Measurements from ENCODE around the gene MAML2. TPM values are rescaled to one million over a fixed set of nuclear protein-coding genes. Genes with fewer than 3 reads are reported as not detected.

MAML2 gene
- total and polyA plus RNA-seq, 2 experiments from 2014 or later, result 4.7 to 15.3 TPM

DNA sequence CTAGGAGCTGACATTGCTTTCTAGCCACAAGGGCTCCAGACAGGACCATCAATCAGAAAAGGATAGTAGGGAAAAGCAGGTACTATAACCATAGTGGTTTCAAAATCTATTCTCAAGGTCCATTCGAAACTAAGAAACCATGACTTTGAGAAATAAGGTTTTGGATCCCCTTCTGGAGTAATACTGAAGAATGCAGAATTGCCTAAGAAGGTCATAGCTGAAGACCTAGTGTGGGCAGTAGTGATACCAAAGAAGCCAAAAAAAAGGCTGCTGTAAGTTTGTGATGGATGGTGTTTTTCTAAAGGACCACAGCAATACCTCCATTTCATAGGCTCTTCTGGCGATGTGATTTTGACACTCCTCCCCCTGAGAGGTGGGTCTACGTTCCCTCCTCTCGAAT lies 163.1 kb downstream of the MAML2 start:
- H3K4me1 ChIP-seq (ENCODE audit: insufficient read depth), result no peaks in the 10 kb centered on the region
- peaks cover 22% of the 10 kb centered on the region for H3K79me2 ChIP-seq
- no peak overlapping the region for H3K4me2 ChIP-seq
- H3K9me3 ChIP-seq (ENCODE audit: low read depth), result no peaks in the 10 kb centered on the region
- H3K27me3 ChIP-seq, result no peaks in the 10 kb centered on the region
- no peaks in the 10 kb centered on the region for H3K9me2 ChIP-seq (replicated peaks; ENCODE audit: insufficient read depth)
- H4K20me1 ChIP-seq (ENCODE audit: insufficient read depth, poor library complexity, severe bottlenecking), result no peaks in the 10 kb centered on the region
- no peak overlapping the region for H2AFZ ChIP-seq
- DNase-seq (ENCODE audit: low spot score), result no peak
- no peak overlapping the region for H3K4me3 ChIP-seq
- TF ChIP-seq, protein P1, sequence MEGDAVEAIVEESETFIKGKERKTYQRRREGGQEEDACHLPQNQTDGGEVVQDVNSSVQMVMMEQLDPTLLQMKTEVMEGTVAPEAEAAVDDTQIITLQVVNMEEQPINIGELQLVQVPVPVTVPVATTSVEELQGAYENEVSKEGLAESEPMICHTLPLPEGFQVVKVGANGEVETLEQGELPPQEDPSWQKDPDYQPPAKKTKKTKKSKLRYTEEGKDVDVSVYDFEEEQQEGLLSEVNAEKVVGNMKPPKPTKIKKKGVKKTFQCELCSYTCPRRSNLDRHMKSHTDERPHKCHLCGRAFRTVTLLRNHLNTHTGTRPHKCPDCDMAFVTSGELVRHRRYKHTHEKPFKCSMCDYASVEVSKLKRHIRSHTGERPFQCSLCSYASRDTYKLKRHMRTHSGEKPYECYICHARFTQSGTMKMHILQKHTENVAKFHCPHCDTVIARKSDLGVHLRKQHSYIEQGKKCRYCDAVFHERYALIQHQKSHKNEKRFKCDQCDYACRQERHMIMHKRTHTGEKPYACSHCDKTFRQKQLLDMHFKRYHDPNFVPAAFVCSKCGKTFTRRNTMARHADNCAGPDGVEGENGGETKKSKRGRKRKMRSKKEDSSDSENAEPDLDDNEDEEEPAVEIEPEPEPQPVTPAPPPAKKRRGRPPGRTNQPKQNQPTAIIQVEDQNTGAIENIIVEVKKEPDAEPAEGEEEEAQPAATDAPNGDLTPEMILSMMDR (IDR thresholded peaks at IDR 0.05; ENCODE audit: poor library complexity), result no peak
- TF ChIP-seq EZH2phosphoT487 (IDR thresholded peaks at IDR 0.05; ENCODE audit: low read depth, severe bottlenecking, unreplicated experiment) (no peak), EZH2 (IDR thresholded peaks at IDR 0.05; ENCODE audit: borderline replicate concordance) (no peak)
- H3K36me3 ChIP-seq (replicated peaks; ENCODE audit: insufficient read depth, low read depth), result no peaks in the 10 kb centered on the region
- WGBS (ENCODE audit: low lambda C conversion rate, missing lambda C conversion rate), result 98% methylated on average over 4 of the region's 4 CpGs
- H3K27ac ChIP-seq, result no peak overlapping the region

DNA sequence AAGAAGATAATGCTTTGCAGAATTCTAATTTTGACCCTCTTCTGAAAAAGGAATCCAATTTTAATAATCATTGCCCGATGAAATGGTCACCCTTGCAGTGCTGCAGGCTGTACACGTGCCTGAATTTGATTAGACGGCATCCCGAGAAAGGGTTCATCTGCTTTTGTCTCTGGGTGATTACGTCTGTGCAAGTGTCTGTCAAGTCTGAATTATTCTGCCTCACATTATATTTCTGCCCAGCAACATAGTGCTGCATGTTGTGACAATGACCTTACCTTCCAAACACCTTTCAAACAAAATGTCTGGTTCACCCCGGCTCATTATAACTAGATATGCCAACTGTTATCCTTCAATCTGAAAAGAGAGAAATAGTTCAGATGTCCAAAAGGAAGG lies 164.1 kb downstream of the MAML2 start:
- Histone ChIP-seq H3K9me3 (ENCODE audit: low read depth) (no peaks in the 10 kb centered on the region), H3K4me2 (no peak overlapping the region), H2AFZ (no peak overlapping the region), H3K9me2 (replicated peaks; ENCODE audit: insufficient read depth) (no peaks in the 10 kb centered on the region), H3K27ac (no peak overlapping the region), H3K4me3 (no peak overlapping the region), H3K36me3 (replicated peaks; ENCODE audit: insufficient read depth, low read depth) (no peaks in the 10 kb centered on the region), H3K4me1 (ENCODE audit: insufficient read depth) (no peaks in the 10 kb centered on the region), H3K27me3 (no peaks in the 10 kb centered on the region), H4K20me1 (ENCODE audit: insufficient read depth, poor library complexity, severe bottlenecking) (no peaks in the 10 kb centered on the region), H3K79me2 (peaks cover 21% of the 10 kb centered on the region)
- TF ChIP-seq, protein P1 (IDR thresholded peaks at IDR 0.05; ENCODE audit: poor library complexity), result no peak
- TF ChIP-seq EZH2phosphoT487 (IDR thresholded peaks at IDR 0.05; ENCODE audit: low read depth, severe bottlenecking, unreplicated experiment) (no peak), EZH2 (IDR thresholded peaks at IDR 0.05; ENCODE audit: borderline replicate concordance) (no peak)
- WGBS (ENCODE audit: low lambda C conversion rate, missing lambda C conversion rate), result 87% methylated on average over 6 of the region's 6 CpGs
- DNase-seq (ENCODE audit: low spot score), result no peak

DNA sequence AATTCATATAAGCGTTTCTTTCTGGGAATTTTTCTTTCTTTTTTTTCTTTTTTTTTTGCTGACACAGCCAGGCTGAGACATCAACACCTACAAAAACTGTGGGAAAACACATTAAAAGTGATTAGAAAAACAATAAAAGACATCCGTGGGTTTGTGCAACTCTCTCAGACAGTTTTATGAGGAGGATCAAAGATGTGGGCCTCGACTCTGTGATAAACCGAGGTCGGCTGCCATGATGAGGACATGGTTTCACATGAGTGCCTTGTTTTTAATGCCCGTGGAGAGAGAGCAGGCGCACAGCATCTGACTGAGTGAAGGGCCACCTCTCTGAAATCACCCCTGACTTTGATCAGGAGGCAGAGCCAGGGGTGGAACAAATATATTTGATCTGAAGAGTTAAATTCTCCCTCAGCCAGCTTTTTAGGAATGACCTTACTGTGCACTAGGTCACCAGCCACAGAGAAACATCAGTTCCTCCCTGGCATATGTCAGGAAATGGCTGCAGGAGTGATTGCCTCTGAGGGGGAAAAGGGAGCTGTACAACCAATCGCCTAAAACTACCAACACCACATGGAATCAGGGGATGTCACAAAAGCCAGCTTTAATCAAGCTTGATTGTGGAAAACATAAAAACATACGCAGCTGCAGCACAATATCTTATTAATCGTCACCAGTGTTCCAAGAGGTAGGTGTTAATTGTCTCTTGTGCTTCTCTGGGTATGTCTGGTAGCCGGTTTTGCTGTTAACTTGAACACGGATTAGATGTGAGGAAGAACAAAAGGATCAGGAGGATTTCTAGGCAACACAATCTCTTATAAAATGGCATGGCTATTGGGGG lies 164.7 kb downstream of the MAML2 start:
- Histone ChIP-seq H3K4me3 (no peak overlapping the region), H2AFZ (no peak overlapping the region), H4K20me1 (ENCODE audit: insufficient read depth, poor library complexity, severe bottlenecking) (no peaks in the 10 kb centered on the region), H3K4me2 (no peak overlapping the region), H3K4me1 (ENCODE audit: insufficient read depth) (no peaks in the 10 kb centered on the region), H3K79me2 (peaks cover 21% of the 10 kb centered on the region), H3K9me3 (ENCODE audit: low read depth) (no peaks in the 10 kb centered on the region), H3K27me3 (no peaks in the 10 kb centered on the region), H3K36me3 (replicated peaks; ENCODE audit: insufficient read depth, low read depth) (no peaks in the 10 kb centered on the region), H3K9me2 (replicated peaks; ENCODE audit: insufficient read depth) (no peaks in the 10 kb centered on the region), H3K27ac (no peak overlapping the region)
- no peak for TF ChIP-seq EZH2phosphoT487 (IDR thresholded peaks at IDR 0.05; ENCODE audit: low read depth, severe bottlenecking, unreplicated experiment)
- no peak for TF ChIP-seq EZH2 (IDR thresholded peaks at IDR 0.05; ENCODE audit: borderline replicate concordance)
- TF ChIP-seq, protein P1 (IDR thresholded peaks at IDR 0.05; ENCODE audit: poor library complexity), result no peak
- no peak for DNase-seq (ENCODE audit: low spot score)
- 66% methylated on average over 12 of the region's 12 CpGs for WGBS (ENCODE audit: low lambda C conversion rate, missing lambda C conversion rate)

All from hepatocyte (in vitro differentiated cells).